PC-9 (cell line): ENCODE measurements around the gene CNTN5. TPM values are rescaled to one million over a fixed set of nuclear protein-coding genes. Genes with fewer than 3 reads are reported as not detected.

Experiments used
- BruUV-seq: library from RNA; stranded (reverse); fragments of 400-500 nt; replicated peaks from 2 replicates; lab custom pipeline; 2021; lab: Mats Ljungman, UMichigan
- CTCF ChIA-PET: fragments of 300-600 bp; sonication (Branson Sonifier 250); formaldehyde crosslinking; loops from one replicate; lab custom pipeline; 2022; ENCODE audit warnings: antibody characterized with exemption; lab: Charles Lee
- POLR2A ChIA-PET: fragments of 300-600 bp; sonication (Branson Sonifier 250); formaldehyde crosslinking; loops from one replicate; lab custom pipeline; 2022; ENCODE audit warnings: antibody characterized with exemption; ENCODE audit not compliant: unreplicated experiment; lab: Charles Lee
- DNase-seq, 2 experiments: peaks; one replicate each; pipeline versions ENCODE4 v3.0.0 to v3.0.0-alpha.2; 2015 to 2022; ENCODE audit warnings: mixed read lengths in 1 of 2
- H2AFZ ChIP-seq: fragments of 200-600 bp; sonication (generic); 2 replicates; pipeline ENCODE4 v1.8.1; 2017; ENCODE audit warnings: antibody characterized with exemption
- H3F3A ChIP-seq: fragments of 200-600 bp; sonication (generic); 2 replicates; pipeline ENCODE4 v1.8.1; 2017; ENCODE audit warnings: antibody characterized with exemption, mild to moderate bottlenecking, low read depth; ENCODE audit not compliant: insufficient read depth
- H3K27ac ChIP-seq: fragments of 200-600 bp; sonication (generic); 2 replicates; pipeline ENCODE4 v1.6.1; 2016; ENCODE audit warnings: mixed run types
- H3K27me3 ChIP-seq: fragments of 200-600 bp; sonication (generic); 2 replicates; pipeline ENCODE4 v1.6.1; 2016; ENCODE audit warnings: low read depth, mixed run types; ENCODE audit not compliant: insufficient read depth
- H3K36me3 ChIP-seq: fragments of 200-600 bp; sonication (generic); 2 replicates; pipeline ENCODE4 v1.6.1; 2016; ENCODE audit warnings: low read depth, mixed run types
- H3K4me1 ChIP-seq: fragments of 200-600 bp; sonication (generic); replicated peaks from 2 replicates; pipeline ENCODE4 v1.6.1; 2016; ENCODE audit warnings: mixed run types; ENCODE audit not compliant: insufficient read depth
- H3K4me2 ChIP-seq: fragments of 200-600 bp; sonication (generic); 2 replicates; pipeline ENCODE4 v1.6.1; 2017; ENCODE audit warnings: mixed run types
- H3K4me3 ChIP-seq: fragments of 200-600 bp; sonication (generic); 2 replicates; pipeline ENCODE4 v1.6.1; 2016; ENCODE audit warnings: mixed run types
- H3K79me2 ChIP-seq: fragments of 200-600 bp; sonication (generic); 2 replicates; pipeline ENCODE4 v1.6.1; 2017; ENCODE audit warnings: low read depth, mixed run types
- H3K9me2 ChIP-seq: fragments of 200-600 bp; sonication (generic); 2 replicates; pipeline ENCODE4 v1.8.1; 2017; ENCODE audit warnings: mild to moderate bottlenecking; ENCODE audit not compliant: insufficient read depth
- H3K9me3 ChIP-seq: fragments of 200-600 bp; sonication (generic); 2 replicates; pipeline ENCODE4 v1.8.1; 2016; ENCODE audit warnings: low read depth; ENCODE audit not compliant: insufficient read depth
- H4K20me1 ChIP-seq: fragments of 200-600 bp; sonication (generic); 2 replicates; pipeline ENCODE4 v1.8.1; 2017; ENCODE audit not compliant: insufficient read depth
- CTCF ChIP-seq: fragments of 200-600 bp; sonication (generic); conservative IDR thresholded peaks from 2 replicates; pipeline ENCODE4 v1.6.1; 2017; ENCODE audit warnings: mixed run types, antibody characterized with exemption, mild to moderate bottlenecking, moderate library complexity
- EZH2 ChIP-seq: fragments of 200-600 bp; sonication (generic); IDR thresholded peaks from 2 replicates; pipeline ENCODE4 v1.8.0; 2017; ENCODE audit warnings: antibody characterized with exemption, low read depth
- intact Hi-C: fragments of 100-400 bp; cut with micrococcal nuclease; formaldehyde crosslinking; loops from one replicate; pipeline ENCODE4 v1.10.0; 2022; ENCODE audit not compliant: unreplicated experiment
- total RNA-seq: library from RNA; stranded (reverse); gene quantifications from 2 replicates; pipeline ENCODE4 v1.2.3, GENCODE V29; 2021

Gene CNTN5
- total RNA-seq, 1 experiment from 2014 or later, result not detected

- DNase-seq, result no peak
- H3K4me2 ChIP-seq, result no peak overlapping the region
- no peaks in the 10 kb centered on the region for H3K36me3 ChIP-seq
- H3K79me2 ChIP-seq, result no peaks in the 10 kb centered on the region
- H3K4me3 ChIP-seq, result no peak overlapping the region
- H3K27me3 ChIP-seq, result no peaks in the 10 kb centered on the region
- BruUV-seq, result no TSS peak
- POLR2A ChIA-PET, result no interaction called here
- no peaks in the 10 kb centered on the region for H3K9me2 ChIP-seq
- H3K4me1 ChIP-seq, result no peaks in the 10 kb centered on the region
- CTCF ChIA-PET, result interaction anchor here (0.6 kb wide), 1 partner anchor 223 kb away, joined by 3 read pairs; no protein-coding TSS in a partner anchor
- H3K27ac ChIP-seq, result no peak overlapping the region
- H2AFZ ChIP-seq, result 0 out of 2 replicates have a peak overlapping the region, but pooled peaks have one; percentile 44
- intact Hi-C loops, result no loop called here
- no peak for TF ChIP-seq CTCF
- H4K20me1 ChIP-seq, result no peaks in the 10 kb centered on the region
- no peaks in the 10 kb centered on the region for H3F3A ChIP-seq
- H3K9me3 ChIP-seq, result no peaks in the 10 kb centered on the region
Observed at GRCh38 chr11:99229544-99229943, 208.8 kb downstream of the CNTN5 start.

- no peak overlapping the region for H3K4me3 ChIP-seq
- BruUV-seq, result no TSS peak
- H3K9me2 ChIP-seq, result no peaks in the 10 kb centered on the region
- no peaks in the 10 kb centered on the region for H3K79me2 ChIP-seq
- TF ChIP-seq EZH2 (no peak), CTCF (no peak)
- no peaks in the 10 kb centered on the region for H3K27me3 ChIP-seq
- no peak for DNase-seq
- no peaks in the 10 kb centered on the region for H4K20me1 ChIP-seq
- no peaks in the 10 kb centered on the region for H3K36me3 ChIP-seq
- no peaks in the 10 kb centered on the region for H3K4me1 ChIP-seq
- no peak overlapping the region for H2AFZ ChIP-seq
- intact Hi-C loops, result no loop called here
- POLR2A ChIA-PET, result no interaction called here
- no peaks in the 10 kb centered on the region for H3K9me3 ChIP-seq
- H3F3A ChIP-seq, result no peaks in the 10 kb centered on the region
- no peak overlapping the region for H3K27ac ChIP-seq
- H3K4me2 ChIP-seq, result no peak overlapping the region
- CTCF ChIA-PET, result no interaction called here
Observed at GRCh38 chr11:99234534-99234933, 213.8 kb downstream of the CNTN5 start.

- no peaks in the 10 kb centered on the region for H3K36me3 ChIP-seq
- intact Hi-C loops, result no loop called here
- no peaks in the 10 kb centered on the region for H3K9me2 ChIP-seq
- H3K4me3 ChIP-seq, result no peak overlapping the region
- DNase-seq, result no peak
- H3K27me3 ChIP-seq, result no peaks in the 10 kb centered on the region
- no peak overlapping the region for H2AFZ ChIP-seq
- ChIA-PET CTCF (no interaction called here), POLR2A (no interaction called here)
- no peaks in the 10 kb centered on the region for H3K4me1 ChIP-seq
- TF ChIP-seq EZH2, result no peak
- TF ChIP-seq CTCF, result no peak
- H4K20me1 ChIP-seq, result no peaks in the 10 kb centered on the region; the same call in 1 of the 2 replicates
- BruUV-seq, result no TSS peak
- H3K9me3 ChIP-seq, result no peaks in the 10 kb centered on the region
- H3K27ac ChIP-seq, result no peak overlapping the region
- H3F3A ChIP-seq, result no peaks in the 10 kb centered on the region
- H3K4me2 ChIP-seq, result no peak overlapping the region
- no peaks in the 10 kb centered on the region for H3K79me2 ChIP-seq
Observed at GRCh38 chr11:99238401-99238800, 217.7 kb downstream of the CNTN5 start.
